Activated CD4-positive, alpha-beta T cell treated with anti-CD3 and anti-CD28 coated beads, Interleukin-2, amount 50 U/mL, for 48 hours (primary cell): Measurements from ENCODE around the gene CDC34.

Experiments used
- DNase-seq, 2 experiments: peaks; one replicate each; pipeline ENCODE4 v3.0.0-alpha.2; 2020

Gene CDC34

DNA sequence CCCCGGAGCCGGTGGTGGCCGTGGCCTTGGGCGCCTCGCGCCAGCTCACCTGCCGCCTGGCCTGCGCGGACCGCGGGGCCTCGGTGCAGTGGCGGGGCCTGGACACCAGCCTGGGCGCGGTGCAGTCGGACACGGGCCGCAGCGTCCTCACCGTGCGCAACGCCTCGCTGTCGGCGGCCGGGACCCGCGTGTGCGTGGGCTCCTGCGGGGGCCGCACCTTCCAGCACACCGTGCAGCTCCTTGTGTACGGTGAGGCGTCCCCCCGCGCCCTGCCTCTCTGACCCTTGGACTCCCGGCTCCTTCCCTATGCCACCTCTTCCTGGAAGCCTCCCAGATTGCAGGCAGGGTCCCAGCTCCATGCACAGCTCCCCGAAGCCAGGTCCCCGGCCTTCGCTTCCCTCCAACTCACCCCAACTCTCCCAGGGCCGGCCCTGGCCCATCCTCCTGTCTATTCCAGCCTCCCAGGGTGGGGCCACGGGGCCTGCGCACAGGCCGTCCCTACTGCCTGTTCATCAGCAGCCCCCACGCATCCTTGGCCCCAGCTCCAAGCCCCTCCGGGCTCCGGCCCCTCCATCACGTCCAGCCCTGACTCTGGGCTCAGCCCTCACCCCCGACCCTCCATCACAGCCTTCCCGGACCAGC lies 33.6 kb upstream of the CDC34 start:
- DNase-seq, result no peak

DNA sequence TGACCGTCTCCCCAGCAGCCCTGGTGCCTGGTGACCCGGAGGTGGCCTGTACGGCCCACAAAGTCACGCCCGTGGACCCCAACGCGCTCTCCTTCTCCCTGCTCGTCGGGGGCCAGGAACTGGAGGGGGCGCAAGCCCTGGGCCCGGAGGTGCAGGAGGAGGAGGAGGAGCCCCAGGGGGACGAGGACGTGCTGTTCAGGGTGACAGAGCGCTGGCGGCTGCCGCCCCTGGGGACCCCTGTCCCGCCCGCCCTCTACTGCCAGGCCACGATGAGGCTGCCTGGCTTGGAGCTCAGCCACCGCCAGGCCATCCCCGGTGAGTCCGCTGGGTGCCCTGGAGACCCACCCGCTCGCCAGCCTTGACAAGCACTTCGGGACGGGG lies 33.1 kb upstream of the CDC34 start:
- no peak for DNase-seq

DNA sequence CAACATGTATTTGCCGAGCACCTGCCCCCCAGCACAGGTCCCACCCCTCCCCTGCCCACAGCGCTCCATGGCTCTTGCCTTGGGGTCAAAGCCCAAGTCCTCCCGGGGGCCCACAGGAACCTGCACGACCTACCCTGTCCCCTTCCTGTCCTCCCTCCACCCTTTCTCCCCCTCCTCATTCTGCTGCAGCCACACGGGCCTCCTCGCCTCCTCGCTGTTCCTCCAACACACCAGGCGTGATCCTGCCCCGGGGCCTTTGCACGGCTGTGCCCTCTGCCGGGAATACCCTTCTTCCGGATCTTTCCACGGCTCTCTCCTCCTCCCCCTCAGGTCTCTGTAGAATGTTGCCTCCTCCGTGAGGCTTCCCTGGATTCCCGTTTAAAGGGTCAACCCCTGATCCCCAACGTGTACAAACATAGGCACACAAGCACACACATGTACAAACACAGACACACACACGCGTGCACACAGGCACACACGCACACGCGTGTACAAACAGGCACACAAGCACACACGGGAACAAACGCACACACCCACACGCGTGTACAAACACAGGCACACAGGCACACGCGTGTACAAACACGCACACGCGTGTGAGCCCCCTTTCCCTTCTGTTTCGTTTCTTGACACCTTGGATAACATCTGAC lies 32.5 kb upstream of the CDC34 start:
- no peak for DNase-seq

DNA sequence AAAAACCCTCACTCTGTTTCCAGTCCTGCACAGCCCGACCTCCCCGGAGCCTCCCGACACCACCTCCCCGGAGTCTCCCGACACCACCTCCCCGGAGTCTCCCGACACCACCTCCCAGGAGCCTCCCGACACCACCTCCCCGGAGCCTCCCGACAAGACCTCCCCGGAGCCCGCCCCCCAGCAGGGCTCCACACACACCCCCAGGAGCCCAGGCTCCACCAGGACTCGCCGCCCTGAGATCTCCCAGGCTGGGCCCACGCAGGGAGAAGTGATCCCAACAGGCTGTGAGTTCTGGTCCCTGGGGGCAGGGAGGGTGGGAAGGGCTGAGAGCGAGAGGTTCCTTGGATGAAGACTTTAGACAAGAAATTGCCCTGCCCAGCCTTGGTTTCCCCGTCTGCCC lies 29.9 kb upstream of the CDC34 start:
- DNase-seq, result no peak

DNA sequence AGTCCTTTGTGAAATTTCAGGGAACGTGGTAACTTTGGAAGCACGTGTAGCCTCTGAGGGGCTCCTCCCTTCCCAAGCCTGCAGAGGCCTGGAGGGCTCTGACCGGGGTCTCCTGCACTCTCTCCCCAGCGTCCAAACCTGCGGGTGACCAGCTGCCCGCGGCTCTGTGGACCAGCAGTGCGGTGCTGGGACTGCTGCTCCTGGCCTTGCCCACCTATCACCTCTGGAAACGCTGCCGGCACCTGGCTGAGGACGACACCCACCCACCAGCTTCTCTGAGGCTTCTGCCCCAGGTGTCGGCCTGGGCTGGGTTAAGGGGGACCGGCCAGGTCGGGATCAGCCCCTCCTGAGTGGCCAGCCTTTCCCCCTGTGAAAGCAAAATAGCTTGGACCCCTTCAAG lies 26.9 kb upstream of the CDC34 start:
- DNase-seq, result no peak

DNA sequence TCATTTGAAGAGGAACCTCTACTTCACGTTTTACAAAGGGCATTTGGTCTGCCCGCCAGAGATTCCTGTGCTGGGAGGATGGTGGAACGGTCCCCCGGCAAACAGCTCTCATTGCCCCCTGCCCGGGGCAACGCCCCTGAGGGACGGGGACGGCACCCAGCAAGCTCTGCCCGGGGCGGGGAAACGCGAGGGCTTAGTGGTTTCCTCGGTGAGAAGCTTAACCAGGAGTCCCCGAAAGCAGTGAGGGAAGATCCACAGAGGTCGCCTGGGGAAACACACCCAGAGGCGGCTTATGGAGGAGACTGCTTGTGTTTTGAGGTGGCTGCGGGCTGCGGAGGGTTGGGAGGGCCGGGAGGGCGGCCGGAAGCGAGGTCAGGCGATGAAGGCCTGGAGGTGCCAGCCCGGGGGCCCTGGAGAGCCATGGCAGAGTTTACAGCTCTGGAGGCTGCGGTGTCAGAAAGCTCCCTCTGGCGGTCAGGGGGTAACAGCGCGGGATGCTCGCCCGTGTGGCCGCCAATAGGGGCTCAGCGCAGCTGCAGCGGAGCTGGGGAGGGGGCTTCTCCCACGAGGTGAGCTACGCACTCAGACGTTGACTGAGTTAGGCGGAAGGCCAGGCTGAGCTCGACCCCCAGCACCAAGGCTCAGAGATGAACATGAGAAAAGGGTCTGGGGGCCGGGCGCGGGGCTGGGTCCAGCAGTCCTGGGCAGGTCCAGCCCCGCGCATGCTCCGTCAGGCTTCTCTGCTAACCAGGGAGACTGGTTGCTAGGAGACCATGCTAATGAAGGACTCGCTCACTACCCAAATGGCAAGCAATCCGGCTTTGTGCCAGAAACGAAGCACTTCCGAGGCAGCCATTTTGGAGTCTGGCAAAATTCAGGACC lies 24.9 kb upstream of the CDC34 start:
- peak; percentile 91 to 94 for DNase-seq

DNA sequence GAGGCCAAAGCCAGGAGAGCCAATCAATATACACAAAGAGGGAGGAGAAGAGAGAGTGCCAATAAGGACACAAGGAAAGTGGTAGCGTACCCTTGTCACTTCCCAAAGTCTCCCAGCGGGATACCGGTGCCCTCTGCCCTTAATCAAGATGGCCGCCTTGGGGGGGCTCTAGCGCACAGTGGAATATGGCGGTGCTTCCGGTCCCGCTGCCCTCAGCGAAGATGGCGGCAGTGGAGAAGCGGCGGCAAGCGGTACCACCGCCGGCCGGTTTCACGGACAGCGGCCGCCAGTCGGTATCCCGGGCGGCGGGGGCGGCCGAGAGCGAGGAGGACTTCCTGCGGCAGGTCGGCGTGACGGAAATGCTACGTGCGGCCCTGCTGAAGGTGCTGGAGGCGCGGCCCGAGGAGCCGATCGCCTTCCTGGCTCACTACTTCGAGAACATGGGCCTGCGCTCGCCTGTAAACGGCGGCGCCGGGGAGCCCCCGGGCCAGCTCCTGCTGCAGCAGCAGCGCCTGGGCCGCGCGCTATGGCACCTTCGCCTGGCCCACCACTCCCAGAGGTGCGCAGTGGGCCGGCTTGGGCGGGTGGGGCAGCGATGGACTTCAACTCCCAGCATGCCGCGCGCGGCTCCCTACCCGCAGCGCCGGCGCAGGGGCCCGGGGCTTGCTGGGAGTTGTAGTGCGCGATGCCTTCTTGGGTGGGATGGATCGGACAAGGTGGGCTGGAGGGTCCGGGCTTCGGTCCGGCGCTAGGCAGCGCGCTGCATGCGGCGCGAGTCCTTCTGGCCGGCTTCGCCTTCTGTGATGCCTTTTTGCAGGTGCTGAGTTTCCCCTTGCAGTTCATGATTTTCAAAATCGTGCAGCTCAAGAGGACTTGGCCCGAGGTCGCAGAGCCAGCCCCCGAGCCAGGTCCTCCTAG lies 24.0 kb upstream of the CDC34 start, which contains the start of gene TPGS1:
Gene TPGS1 (plus strand): TSS at position 212 of the 918 bp plus-strand sequence. CDS start 10 bp downstream, at position 222.
- peak; percentile 85 to 89 for DNase-seq

DNA sequence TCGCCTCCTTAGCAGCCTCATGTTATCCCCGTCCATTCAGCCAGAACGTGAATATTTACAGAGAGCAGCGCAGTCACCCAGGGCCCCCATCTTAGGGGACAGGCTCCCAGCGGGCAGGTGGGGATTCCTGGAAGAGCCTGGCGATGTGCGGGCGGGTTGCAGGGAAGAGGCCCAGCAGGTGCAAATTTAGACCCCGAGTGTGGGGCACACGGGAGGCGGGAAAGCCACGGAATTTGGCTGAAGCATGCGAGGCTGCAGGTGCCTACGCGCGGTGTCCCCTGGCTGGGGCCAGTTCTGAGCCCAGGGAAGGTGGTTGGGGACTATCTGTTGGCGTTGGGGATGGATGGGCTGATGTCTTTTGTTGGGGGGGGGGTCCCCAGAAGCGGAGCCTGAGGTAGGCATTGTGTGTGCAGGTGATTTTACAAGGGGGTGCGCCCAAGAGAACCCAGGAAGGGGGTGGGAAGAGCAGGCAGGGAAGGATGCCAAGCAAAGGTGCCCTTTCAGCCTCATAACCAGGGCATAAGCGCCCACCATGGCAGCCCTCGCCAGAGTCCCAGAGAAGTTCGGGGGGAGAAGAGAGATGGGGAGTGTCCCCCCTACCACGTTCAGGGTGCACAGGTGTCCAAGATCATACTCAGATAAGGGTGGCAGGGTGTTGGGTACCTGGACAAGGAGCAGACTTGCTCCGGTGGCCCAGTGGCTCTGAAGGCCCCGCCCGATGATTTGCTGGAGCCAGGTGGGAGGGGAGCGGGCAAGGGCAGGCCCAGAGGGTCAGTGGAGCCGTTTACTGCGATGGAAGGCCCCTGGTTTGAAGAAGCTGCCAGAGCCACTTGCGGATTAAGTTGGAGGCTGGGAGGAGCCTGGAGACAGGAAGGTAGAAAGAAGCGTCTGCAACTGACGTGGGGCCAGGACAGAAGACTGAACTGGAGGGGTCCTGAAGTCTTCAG lies 23.1 kb upstream of the CDC34 start:
- no peak for DNase-seq

DNA sequence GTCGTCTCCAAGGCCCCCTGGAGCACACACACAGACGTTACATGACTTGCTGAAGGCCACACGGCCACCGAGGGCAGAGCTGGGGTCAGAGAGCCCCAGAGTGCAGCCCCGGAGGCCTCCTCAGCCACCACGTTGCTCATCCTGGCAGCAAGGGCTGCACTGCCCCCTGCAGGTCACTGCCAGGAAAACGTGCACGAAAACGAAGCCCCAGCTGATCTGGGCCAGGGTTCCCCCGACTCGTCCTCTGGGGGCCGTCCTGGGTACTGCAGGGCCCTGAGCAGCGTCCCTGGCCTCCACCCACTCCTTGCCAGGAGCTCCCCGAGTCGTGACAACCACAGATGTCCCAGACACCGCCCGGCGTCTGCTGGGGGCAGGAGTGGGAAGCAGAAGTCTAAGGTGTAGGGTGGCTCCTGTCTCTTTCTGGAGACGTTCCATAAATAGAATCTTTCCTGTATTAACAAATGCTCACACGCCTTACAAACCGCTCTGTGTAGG lies 20.9 kb upstream of the CDC34 start:
- DNase-seq, result peak; percentile 96 to 97

DNA sequence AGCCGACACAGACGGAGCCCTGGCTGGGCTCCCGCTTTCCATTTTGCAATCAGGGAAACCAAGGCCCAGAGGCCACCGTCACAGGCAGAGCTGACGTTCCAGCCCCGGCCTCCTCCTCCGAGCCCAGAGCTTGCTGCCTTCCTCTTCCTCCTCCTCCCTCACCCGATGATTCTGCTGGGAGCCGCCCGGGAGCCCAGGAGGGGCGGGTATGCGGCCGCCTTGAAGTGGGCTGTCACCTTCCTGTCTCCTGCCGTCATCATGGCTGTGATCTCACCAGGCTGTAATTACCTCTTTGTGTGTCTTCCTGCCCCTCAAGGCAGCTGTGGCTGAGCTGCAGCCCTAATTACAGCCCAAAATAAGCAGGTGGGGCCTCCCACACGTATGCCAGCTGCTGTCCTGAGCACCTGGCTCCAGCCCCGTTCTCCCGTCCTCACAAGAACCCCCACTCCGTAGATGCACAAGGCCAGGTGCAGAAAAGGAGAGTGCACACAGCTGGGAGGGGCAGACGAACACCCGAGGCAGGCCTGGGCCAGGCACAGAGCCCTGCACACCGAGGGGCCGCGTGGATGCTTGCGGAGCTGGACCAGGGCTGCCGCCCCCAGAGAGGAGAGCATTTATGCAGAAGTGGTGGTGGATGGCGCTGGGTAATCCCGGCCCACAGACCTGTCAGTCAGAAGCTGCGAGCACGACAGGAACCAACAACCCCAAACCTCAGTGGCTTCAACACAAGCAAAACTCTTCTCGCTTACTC lies 20.3 kb upstream of the CDC34 start:
- peak; percentile 73 to 81 for DNase-seq

DNA sequence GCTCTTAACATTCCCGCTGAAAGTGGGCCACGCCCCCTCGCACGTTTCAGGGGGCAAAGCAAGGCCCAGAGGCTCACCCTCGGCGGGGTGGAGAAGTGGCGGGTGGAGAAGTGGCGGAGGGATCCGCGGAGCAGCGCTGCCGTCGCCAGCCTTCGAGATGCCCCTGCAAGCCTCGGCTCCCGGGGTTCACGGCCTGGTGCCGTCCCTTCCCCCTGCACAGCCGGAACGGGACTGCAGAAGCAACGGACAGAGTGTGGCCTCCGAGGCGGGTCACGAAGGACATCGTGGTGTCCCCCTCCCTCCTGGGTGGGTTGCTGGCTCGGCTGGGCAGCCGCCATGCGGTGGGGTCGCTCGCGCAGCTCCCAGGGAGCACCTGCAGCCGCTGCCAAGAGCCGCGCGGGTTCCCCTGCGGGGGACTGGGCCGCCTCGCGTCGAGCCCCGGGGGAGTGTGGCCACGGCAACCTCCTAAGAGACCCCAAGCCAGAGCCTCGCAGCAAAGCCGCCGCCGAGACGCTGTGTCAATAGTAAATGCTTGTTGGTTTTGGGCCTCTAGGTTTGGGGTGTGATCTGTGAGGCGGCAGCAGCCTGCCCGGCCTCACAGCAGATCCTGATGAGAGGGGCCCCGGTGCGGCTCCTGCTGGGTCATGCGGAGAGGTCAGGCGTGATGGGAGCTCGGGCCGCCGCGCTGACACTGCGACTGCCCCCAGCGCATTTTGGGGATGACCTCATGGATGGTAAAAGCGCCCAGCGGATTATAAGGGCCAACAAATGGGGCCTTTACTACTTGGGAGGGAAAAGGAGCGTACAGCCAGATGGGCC lies 18.8 kb upstream of the CDC34 start:
- DNase-seq, result no peak

DNA sequence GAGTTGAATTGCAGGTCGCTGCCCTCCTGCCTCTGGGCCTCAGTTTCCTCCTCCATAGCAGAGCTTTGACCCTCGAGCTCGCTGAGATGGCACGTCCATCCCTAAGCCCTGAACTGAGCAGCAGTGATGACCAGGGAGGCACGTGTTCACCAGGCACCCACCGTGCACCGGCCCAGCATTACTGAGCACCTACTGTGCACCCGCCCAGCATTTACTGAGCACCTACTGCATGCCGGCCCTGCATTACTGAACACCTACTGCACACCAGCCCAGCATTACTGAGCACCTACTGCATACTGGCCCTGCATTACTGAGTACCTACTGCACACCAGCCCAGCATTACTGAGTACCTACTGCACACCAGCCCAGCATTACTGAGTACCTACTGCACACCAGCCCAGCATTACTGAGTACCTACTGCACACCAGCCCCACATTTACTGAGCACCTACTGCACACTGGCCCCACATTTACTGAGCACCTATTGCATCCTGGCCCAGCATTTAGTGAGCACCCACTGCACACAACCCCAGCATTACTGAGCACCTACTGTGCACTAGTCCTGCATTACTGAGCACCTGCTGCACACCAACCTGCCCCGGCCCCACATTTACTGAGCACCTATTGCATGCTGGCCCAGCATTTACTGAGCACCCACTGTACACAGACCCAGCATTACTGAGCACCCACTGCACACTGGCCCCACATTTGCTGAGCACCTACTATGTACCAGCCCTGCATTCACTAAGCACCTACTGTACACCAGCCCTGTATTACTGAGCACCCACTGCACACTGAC lies 18.0 kb upstream of the CDC34 start:
- DNase-seq, result no peak

DNA sequence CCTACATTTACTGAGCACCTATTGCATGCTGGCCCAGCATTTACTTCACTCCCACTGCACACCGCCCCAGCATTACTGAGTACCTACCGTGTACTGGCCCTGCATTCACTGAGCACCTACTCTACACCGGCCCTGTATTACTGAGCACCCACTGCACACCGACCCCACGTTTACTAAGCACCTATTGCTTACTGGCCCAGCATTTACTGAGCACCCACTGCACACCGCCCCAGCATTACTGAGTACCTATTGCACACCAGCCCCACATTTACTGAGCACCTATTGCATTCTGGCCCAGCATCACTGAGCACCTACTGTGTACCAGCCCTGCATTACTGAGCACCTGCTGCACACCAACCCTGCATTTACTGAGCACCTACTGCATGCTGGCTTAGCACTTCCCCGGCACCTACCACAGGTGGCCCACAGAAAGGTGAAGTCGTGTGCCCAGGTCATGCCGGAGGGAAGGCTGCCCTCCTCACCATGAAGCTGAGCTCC lies 17.3 kb upstream of the CDC34 start:
- no peak for DNase-seq

DNA sequence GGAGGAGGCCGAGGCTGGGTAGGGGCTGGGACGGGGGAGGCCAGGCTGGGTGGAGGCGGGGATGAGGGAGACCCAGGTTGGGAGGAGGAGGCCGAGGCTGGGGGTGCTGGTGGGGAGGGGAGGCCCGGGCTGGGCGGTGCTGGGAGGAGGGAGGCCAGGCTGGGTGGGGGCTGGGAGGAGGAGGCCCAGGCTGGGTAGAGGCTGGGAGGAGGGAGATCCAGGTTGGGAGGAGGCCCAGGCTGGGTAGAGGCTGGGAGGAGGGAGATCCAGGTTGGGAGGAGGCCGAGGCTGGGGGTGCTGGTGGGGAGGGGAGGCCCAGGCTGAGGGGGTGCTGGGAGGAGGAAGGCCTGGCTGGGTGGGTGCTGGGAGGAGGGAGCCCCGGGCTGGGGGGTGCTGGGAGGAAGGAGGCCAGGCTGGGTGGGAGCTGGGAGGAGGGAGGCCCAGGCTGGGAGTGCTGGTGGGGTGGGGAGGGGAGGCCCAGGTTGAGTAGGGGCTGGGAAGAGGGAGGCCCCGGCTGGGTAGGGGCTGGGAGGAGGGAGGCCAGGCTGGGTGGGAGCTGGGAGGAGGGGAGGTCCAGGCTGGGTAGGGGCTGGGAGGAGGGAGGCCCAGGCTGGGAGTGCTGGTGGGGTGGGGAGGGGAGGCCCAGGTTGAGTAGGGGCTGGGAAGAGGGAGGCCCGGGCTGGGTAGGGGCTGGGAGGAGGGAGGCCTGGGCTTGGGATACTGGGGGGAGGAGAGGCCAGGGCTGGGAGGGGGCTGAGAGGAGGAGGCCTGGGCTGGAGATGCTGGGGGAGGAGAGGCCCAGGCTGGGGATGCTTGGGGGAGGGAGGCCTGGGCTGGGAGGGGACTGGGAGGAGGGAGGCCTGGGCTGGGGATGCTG lies 13.6 kb upstream of the CDC34 start:
- no peak for DNase-seq

DNA sequence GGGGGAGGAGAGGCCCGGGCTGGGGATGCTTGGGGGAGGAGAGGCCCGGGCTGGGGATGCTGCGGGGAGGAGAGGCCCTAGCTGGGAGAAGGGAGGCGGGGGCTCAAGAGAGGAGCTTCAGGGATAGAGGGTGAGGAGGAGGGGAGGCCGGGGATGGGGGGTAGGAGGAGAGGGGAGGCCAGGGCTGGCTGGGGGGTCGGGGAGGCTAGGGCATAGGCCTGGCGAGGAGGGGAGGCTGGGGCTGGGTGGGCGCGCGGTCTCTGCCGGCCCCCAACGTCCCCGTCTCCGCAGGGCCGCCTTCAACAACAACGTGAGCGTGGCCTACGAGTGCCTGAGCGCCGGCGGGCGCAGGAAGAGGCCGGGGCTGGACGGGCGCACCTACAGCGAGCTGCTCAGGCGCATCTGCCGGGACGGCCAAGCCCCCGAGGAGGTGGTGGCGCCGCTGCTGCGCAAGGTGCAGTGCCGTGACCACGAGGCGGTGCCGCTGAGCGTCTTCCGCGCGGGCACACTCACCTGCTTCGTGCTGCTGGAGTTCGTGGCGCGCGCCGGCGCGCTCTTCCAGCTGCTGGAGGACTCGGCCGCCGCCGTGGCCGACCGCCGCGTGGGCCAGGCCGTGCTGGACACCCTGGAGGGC lies 12.8 kb upstream of the CDC34 start:
- DNase-seq, result peak; percentile 51 to 67

DNA sequence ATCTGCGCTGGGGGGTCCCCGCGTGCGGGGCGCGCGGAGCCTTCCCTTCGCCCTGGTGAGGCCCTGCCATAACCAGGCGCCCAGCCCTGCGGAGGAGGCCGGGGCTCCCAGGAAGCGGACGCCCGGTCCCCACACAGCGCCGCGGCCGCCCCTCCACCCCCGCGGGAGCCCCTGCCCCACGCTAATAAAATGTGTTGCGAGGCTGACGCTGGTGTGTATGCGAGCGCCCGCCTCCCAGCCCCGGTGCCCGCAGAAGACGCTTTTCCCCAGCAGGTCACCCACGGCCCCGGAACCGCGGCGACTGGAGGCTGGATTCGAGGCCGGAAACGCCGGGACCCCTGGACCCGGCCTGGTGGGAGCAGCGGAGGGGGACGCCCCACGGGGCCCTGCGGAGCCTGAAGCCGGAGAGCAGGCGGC lies 12.1 kb upstream of the CDC34 start:
- DNase-seq, result no peak

DNA sequence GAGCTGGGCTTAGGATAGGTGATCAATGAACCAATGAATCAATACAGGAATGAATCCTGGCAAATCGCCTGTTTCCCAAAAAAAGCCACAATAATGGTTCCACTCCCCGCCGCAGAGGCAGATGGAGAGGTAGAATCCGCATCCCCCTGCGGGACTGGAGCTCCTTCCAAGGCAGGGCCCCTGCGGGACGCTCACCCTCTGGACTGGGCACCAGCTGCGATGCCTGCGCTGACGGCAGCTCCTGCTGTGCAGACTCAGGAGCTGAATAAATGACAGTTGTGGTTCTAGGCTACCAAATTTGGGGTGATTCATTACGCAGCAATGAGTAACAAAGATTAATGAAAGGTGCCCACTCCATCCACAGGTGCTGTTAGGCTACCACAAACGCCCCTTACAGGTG lies 8.8 kb upstream of the CDC34 start:
- no peak for DNase-seq
